Neural crest cell (in vitro differentiated cells): ENCODE measurements around the gene C13orf46. TPM values are rescaled to one million over a fixed set of nuclear protein-coding genes. Genes with fewer than 3 reads are reported as not detected.
A peak's percentile ranks its signal among the peaks of the same experiment; 100 is the strongest.

ENCODE experiments used
- DNase-seq: peaks from one replicate; pipeline ENCODE4 v3.0.0; 2021; ENCODE audit warnings: low read depth, mixed read lengths, low spot score
- H3K27ac Mint-ChIP-seq: one replicate; pipeline ENCODE4 v1.8.0; 2021; ENCODE audit warnings: mild to moderate bottlenecking, mixed read lengths; ENCODE audit not compliant: unreplicated experiment
- H3K27me3 Mint-ChIP-seq: 2 replicates; pipeline ENCODE4 v1.8.0; 2021; ENCODE audit warnings: low read depth, mild to moderate bottlenecking, mixed read lengths
- H3K36me3 Mint-ChIP-seq: 2 replicates; pipeline ENCODE4 v1.8.0; 2021; ENCODE audit warnings: low read depth, mild to moderate bottlenecking, mixed read lengths
- H3K4me1 Mint-ChIP-seq: 2 replicates; pipeline ENCODE4 v1.8.0; 2021; ENCODE audit warnings: mixed read lengths
- H3K4me3 Mint-ChIP-seq: one replicate; pipeline ENCODE4 v1.8.0; 2021; ENCODE audit warnings: mild to moderate bottlenecking, mixed read lengths
- H3K9me3 Mint-ChIP-seq: 2 replicates; pipeline ENCODE4 v1.8.0; 2021; ENCODE audit warnings: mixed read lengths
- total RNA-seq: library from RNA; stranded (reverse); gene quantifications from 2 replicates; pipeline ENCODE4 v1.2.1, GENCODE V29; 2021
- TF ChIP-seq, protein P1 (sequence below): fragments of 200-600 bp; sonication (generic); conservative IDR thresholded peaks from 2 replicates; pipeline ENCODE4 v1.5.0; 2021; ENCODE audit warnings: antibody characterized with exemption, mild to moderate bottlenecking

Gene C13orf46
- total RNA-seq, 1 donor from 2014 or later, result 1.9 TPM

GRCh38 chr13:113954046-113954835, 19.6 kb downstream of the C13orf46 start:
- H3K9me3 Mint-ChIP-seq, result peaks cover 5% of the 10 kb centered on the region
- H3K27ac Mint-ChIP-seq, result no peak overlapping the region
- TF ChIP-seq, protein P1, sequence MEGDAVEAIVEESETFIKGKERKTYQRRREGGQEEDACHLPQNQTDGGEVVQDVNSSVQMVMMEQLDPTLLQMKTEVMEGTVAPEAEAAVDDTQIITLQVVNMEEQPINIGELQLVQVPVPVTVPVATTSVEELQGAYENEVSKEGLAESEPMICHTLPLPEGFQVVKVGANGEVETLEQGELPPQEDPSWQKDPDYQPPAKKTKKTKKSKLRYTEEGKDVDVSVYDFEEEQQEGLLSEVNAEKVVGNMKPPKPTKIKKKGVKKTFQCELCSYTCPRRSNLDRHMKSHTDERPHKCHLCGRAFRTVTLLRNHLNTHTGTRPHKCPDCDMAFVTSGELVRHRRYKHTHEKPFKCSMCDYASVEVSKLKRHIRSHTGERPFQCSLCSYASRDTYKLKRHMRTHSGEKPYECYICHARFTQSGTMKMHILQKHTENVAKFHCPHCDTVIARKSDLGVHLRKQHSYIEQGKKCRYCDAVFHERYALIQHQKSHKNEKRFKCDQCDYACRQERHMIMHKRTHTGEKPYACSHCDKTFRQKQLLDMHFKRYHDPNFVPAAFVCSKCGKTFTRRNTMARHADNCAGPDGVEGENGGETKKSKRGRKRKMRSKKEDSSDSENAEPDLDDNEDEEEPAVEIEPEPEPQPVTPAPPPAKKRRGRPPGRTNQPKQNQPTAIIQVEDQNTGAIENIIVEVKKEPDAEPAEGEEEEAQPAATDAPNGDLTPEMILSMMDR, result no peak
- no peak for DNase-seq
- H3K36me3 Mint-ChIP-seq, result peaks cover 20% of the 10 kb centered on the region
- no peak overlapping the region for H3K4me3 Mint-ChIP-seq
- H3K27me3 Mint-ChIP-seq, result no peaks in the 10 kb centered on the region
- H3K4me1 Mint-ChIP-seq, result no peaks in the 10 kb centered on the region

DNA sequence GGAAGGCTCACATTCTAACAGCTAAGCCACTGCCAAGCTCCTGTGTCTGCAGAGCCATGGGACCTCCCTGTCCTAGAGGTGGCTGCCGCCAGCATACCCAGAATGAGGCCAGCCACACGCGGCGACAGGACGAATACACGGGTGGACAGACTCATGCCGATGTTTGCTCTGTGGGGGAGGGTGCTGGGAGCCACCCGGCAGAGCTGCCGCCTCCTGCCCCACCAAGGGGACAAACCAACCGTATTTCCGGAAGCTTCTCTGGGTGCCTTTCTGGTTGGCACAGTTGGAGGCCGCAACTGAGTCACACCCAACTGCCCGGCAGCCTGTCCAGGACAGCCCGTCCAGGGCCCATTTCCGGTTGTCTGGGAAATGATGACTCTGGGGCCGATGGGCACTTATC, 20.3 kb downstream of the C13orf46 start:
- Mint-ChIP-seq H3K36me3 (peaks cover 15% of the 10 kb centered on the region), H3K9me3 (peaks cover 2% of the 10 kb centered on the region), H3K4me1 (no peaks in the 10 kb centered on the region), H3K4me3 (no peak overlapping the region), H3K27me3 (no peaks in the 10 kb centered on the region), H3K27ac (no peak overlapping the region)
- TF ChIP-seq, protein P1, result no peak
- DNase-seq, result no peak

GRCh38 chr13:113952983-113953520, 20.8 kb downstream of the C13orf46 start:
- no peaks in the 10 kb centered on the region for H3K4me1 Mint-ChIP-seq
- no peaks in the 10 kb centered on the region for H3K27me3 Mint-ChIP-seq
- H3K27ac Mint-ChIP-seq, result no peak overlapping the region
- no peak overlapping the region for H3K4me3 Mint-ChIP-seq
- DNase-seq, result no peak
- TF ChIP-seq, protein P1, result no peak
- H3K9me3 Mint-ChIP-seq, result no peaks in the 10 kb centered on the region
- H3K36me3 Mint-ChIP-seq, result peaks cover 13% of the 10 kb centered on the region

DNA sequence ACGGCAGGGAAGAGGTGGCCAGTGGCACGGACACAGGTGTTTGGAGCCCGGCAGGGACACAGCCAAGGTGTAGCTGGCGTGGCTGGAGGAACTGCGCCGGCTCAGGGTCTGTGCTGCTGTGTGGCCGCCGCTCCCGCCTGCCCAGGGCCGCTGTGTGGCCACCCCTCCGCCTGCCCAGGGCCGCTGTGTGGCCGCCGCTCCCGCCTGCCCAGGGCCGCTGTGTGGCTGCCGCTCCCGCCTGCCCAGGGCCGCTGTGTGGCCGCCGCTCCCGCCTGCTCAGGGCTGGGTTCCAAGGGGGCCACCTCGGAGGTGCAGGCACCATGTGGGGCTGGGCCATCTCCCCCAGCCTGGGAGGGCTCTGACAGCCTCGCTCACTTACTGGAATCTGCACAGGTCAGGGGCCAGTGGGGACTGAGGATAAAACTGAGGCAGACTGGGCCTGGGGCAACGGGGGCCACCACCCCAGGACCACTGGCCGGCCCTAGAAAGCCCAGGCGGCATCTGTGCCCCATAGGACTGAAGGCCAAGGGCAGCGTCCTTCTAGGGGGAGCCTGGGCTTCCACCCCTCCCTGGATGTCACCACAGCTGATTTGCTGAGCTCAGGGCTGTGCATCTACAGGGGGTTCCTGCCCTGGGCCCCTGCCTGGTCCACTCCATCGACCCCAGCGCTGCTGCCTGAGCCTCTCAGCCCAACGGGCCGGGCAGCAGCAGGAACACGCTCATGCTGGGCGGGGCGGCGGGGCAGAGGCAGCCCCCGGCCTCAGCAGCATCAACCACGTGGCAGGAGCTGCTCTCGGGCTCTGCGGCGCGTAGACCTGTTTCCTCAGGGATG, 21.5 kb downstream of the C13orf46 start:
- Mint-ChIP-seq H3K9me3 (no peaks in the 10 kb centered on the region), H3K4me3 (no peak overlapping the region), H3K27ac (peak overlapping the region; percentile 78), H3K36me3 (peaks cover 13% of the 10 kb centered on the region), H3K27me3 (no peaks in the 10 kb centered on the region), H3K4me1 (no peaks in the 10 kb centered on the region)
- DNase-seq, result no peak
- TF ChIP-seq, protein P1, result no peak

DNA sequence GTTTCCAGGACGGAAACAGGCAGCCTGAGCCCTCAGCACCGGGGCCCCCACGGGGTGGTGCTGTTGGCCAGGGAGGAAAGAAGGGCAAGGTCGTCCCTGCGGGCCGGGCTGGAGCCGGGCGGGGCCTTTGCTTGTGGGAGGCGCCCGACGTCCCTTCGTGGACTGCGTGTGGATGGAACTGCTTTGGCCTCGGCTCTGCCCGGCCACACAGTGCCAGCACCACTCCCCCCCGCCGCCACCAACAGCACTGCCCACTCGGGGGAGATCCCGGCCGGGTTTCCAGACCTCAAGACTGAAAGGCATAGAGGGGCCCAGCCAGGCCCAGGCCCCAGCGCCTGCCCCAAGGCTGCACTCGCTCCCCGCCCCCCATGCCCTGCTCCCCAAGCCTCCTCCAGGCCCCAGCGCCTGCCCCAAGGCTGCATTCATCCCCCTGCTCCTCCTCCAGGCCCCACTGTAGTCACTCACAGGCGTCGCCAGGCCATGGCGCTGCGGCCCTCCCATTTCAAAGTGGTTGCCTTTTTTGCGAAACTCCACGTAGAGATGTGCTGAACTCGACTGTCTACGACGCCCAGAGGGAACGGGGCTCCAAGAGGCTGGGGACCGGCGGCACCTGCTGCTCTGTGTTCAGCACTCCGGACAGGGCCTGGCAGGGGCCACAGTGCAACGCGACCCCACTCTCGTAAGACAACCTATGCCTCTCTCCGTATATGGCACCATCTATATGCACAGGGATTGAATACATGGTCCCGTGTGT, 22.5 kb downstream of the C13orf46 start:
- peak overlapping the region; percentile 78 for H3K27ac Mint-ChIP-seq
- no peaks in the 10 kb centered on the region for H3K4me1 Mint-ChIP-seq
- H3K36me3 Mint-ChIP-seq, result peaks cover 13% of the 10 kb centered on the region
- no peaks in the 10 kb centered on the region for H3K9me3 Mint-ChIP-seq
- TF ChIP-seq, protein P1, result peak; percentile 60
- no peaks in the 10 kb centered on the region for H3K27me3 Mint-ChIP-seq
- no peak overlapping the region for H3K4me3 Mint-ChIP-seq
- DNase-seq, result peak; percentile 45
